K562 (cell line): ENCODE results near the gene RMI1. TPM values are rescaled to one million over a fixed set of nuclear protein-coding genes. Genes with fewer than 3 reads are reported as not detected.
A peak's percentile ranks its signal among the peaks of the same experiment; 100 is the strongest.

ENCODE experiments used
- ATAC-seq: fragments of 200-7000 bp; cut with Tn5 transposase; 3 replicates; pipeline ENCODE4 v1.9.1; 2020; ENCODE audit warnings: moderate library complexity
- BruUV-seq: library from RNA; stranded (reverse); fragments of 400-500 nt; replicated peaks from 2 replicates; lab custom pipeline; 2021; lab: Mats Ljungman, UMichigan
- CTCF ChIA-PET: fragments of 300-600 bp; formaldehyde crosslinking; extraction: SDS; loops from one replicate; lab custom pipeline; 2021; ENCODE audit warnings: low intra/inter-chr PET ratio; lab: Yijun Ruan, JAX
- POLR2A ChIA-PET: fragments of 300-600, 350-650 bp; sonication (Branson Sonifier 250); formaldehyde crosslinking; extraction: SDS; loops from one replicate; lab custom pipeline; 2021; ENCODE audit warnings: antibody characterized with exemption, inconsistent platforms; lab: Yijun Ruan, JAX
- DNase-seq, 4 experiments: peaks; one replicate each; pipeline versions ENCODE4 v3.0.0 to v3.0.0-alpha.2; 2011 to 2018; ENCODE audit warnings: low spot score in 3 of 4, mixed read lengths in 3 of 4; ENCODE audit errors: extremely low read depth in 1 of 4
- FAIRE-seq: peaks from 2 replicates; lab custom pipeline; 2011; peaks lifted over from hg19 to GRCh38; lab: Jason Lieb, UNC
- H2AFZ ChIP-seq: 2 replicates; pipeline ENCODE4 v1.6.0; 2011; ENCODE audit warnings: low read depth, low read length, control low read depth, inconsistent platforms
- H3K27ac ChIP-seq: fragments of 200-600 bp; 3 replicates; pipeline ENCODE4 v1.8.0; 2011; ENCODE audit warnings: low read depth, mild to moderate bottlenecking, control low read depth, inconsistent platforms, low read length, moderate library complexity, mixed read lengths; ENCODE audit errors: extremely low read depth
- H3K27me3 ChIP-seq, 2 experiments: fragments of 300-600 bp in 1 of 2; 2 replicates in 1 of 2; 3 replicates in 1 of 2; pipeline versions ENCODE4 v1.6.0 to v1.8.0; 2011; ENCODE audit warnings: inconsistent platforms in 2 of 2, low read length in 2 of 2, mild to moderate bottlenecking in 1 of 2, mixed read lengths in 1 of 2, moderate library complexity in 1 of 2; ENCODE audit not compliant: control insufficient read depth in 2 of 2, insufficient read depth in 2 of 2
- H3K36me3 ChIP-seq: fragments of 300-600 bp; 3 replicates; pipeline ENCODE4 v1.8.0; 2011; ENCODE audit warnings: mild to moderate bottlenecking, low read length, inconsistent platforms; ENCODE audit not compliant: control insufficient read depth, insufficient read depth
- H3K4me1 ChIP-seq, 2 experiments: fragments of 200-600 bp in 1 of 2; replicated peaks in 1 of 2; 2 replicates in 1 of 2; 3 replicates in 1 of 2; pipeline versions ENCODE4 v1.5.1 to v1.8.0; 2011; ENCODE audit warnings: inconsistent platforms in 2 of 2, low read length in 2 of 2, mild to moderate bottlenecking in 1 of 2, mixed read lengths in 1 of 2, moderate library complexity in 1 of 2; ENCODE audit not compliant: control insufficient read depth in 2 of 2, insufficient read depth in 2 of 2
- H3K4me2 ChIP-seq: 2 replicates; pipeline ENCODE4 v1.6.1; 2011; ENCODE audit warnings: low read length, control low read depth, inconsistent platforms, mixed read lengths; ENCODE audit not compliant: insufficient read depth
- H3K4me3 ChIP-seq: fragments of 200-600 bp; sonication (generic), shearing (Covaris generic); 2 replicates; pipeline ENCODE4 v1.5.1; 2016; ENCODE audit warnings: control low read depth, inconsistent platforms
- H3K79me2 ChIP-seq: fragments of 200-600 bp; 3 replicates; pipeline ENCODE4 v1.8.0; 2011; ENCODE audit warnings: low read length, inconsistent platforms; ENCODE audit not compliant: control insufficient read depth, insufficient read depth
- H3K9ac ChIP-seq, 2 experiments: 2 replicates each; pipeline versions ENCODE4 v1.6.0 to v1.6.1; 2011; ENCODE audit warnings: low read depth in 2 of 2, low read length in 2 of 2, control low read depth in 1 of 2, inconsistent platforms in 1 of 2, mild to moderate bottlenecking in 1 of 2, mixed read lengths in 1 of 2; ENCODE audit not compliant: insufficient read depth in 1 of 2
- H3K9me1 ChIP-seq: one replicate; pipeline ENCODE4 v1.6.0; 2011; ENCODE audit warnings: inconsistent platforms, mild to moderate bottlenecking, low read length, moderate library complexity; ENCODE audit not compliant: control insufficient read depth, insufficient read depth
- H3K9me3 ChIP-seq: replicated peaks from 2 replicates; pipeline ENCODE4 v1.5.1; 2011; ENCODE audit warnings: low read depth, low read length, inconsistent platforms; ENCODE audit not compliant: control insufficient read depth, insufficient read depth
- H4K20me1 ChIP-seq: replicated peaks from 2 replicates; pipeline ENCODE4 v1.6.1; 2011; ENCODE audit warnings: low read length, inconsistent platforms, mixed read lengths; ENCODE audit not compliant: control insufficient read depth, insufficient read depth
- HMG20B ChIP-seq: fragments of 250-450 bp; sonication (Bioruptor Pico); IDR thresholded peaks from 2 replicates; pipeline ENCODE4 v1.5.0; 2021; ENCODE audit warnings: mild to moderate bottlenecking
- POLR2AphosphoS2 ChIP-seq: IDR thresholded peaks from 2 replicates; pipeline ENCODE4 v1.6.1; 2012; ENCODE audit warnings: low read length, improper control_type of control experiment
- POLR2G ChIP-seq: fragments of 200-400 bp; formaldehyde crosslinking; IDR thresholded peaks from 2 replicates; pipeline ENCODE4 v1.6.1; 2017; ENCODE audit warnings: low read depth, mild to moderate bottlenecking, antibody characterized with exemption, low read length, moderate library complexity
- WGBS: fragments of 100-300 bp; shearing (Covaris generic); methylation state at CpG from one replicate; pipeline ENCODE4 v1.1.6; 2016; ENCODE audit warnings: low coverage, mixed read lengths; ENCODE audit not compliant: insufficient coverage; ENCODE audit errors: missing lambda C conversion rate; 5-methylcytosine and 5-hydroxymethylcytosine counted together
- in situ Hi-C: fragments of 300-500 bp; cut with MboI; formaldehyde crosslinking; loops from 4 replicates; pipeline ENCODE4 v1.15.0; 2018; ENCODE audit warnings: inconsistent platforms, mixed read lengths
- intact Hi-C: fragments of 100-400 bp; cut with micrococcal nuclease; formaldehyde crosslinking; loops from 2 replicates; pipeline ENCODE4 v1.14.2; 2022
- polyA plus RNA-seq, 8 experiments: library from polyadenylated mRNA; depleted of rRNA in 4 of 8; stranded (reverse) in 5 of 8; unstranded in 3 of 8; fragments of >200 nt; fragmentation: Nextera tagmentation in 2 of 8; fragmentation: Illumina TruSeq in 1 of 8; extraction: Ambion mirVana in 2 of 8; extraction: Trizol in 1 of 8; gene quantifications; 2 replicates each; pipeline versions ENCODE4 v1.2.1 to v1.2.3, GENCODE V29; 2011 to 2014; ENCODE audit warnings: inconsistent platforms in 1 of 8, missing spikeins in 1 of 8
- total RNA-seq, 7 experiments: library from RNA; depleted of rRNA in 6 of 7; stranded (reverse); fragments of >200 nt in 6 of 7; fragmentation: Illumina TruSeq in 2 of 7; extraction: Trizol in 2 of 7; gene quantifications; 2 replicates each; pipeline versions ENCODE4 v1.2.1 to v1.2.3, GENCODE V29; 2011 to 2021; ENCODE audit warnings: low replicate concordance in 1 of 7
- TF ChIP-seq, protein P1 (sequence below), 2 experiments: IDR thresholded peaks in 1 of 2; conservative IDR thresholded peaks in 1 of 2; 2 replicates each; pipeline ENCODE4 v1.6.1; 2016; ENCODE audit warnings: low read depth in 2 of 2, mild to moderate bottlenecking in 1 of 2, missing compliant biosample characterization in 1 of 2, missing genetic modification characterization in 1 of 2, moderate library complexity in 1 of 2
- TF ChIP-seq, protein P2 (sequence below): fragments of 450-650 bp; IDR thresholded peaks from 2 replicates; pipeline ENCODE4 v1.6.1; 2016; ENCODE audit warnings: mild to moderate bottlenecking, moderate library complexity

The RMI1 gene
- total and polyA plus RNA-seq, 9 of the 15 experiments (the other 6 are each of a cell fraction or from before 2014, with no cell fraction given): 3.0 to 17.4 (median 10.6) TPM

DNA sequence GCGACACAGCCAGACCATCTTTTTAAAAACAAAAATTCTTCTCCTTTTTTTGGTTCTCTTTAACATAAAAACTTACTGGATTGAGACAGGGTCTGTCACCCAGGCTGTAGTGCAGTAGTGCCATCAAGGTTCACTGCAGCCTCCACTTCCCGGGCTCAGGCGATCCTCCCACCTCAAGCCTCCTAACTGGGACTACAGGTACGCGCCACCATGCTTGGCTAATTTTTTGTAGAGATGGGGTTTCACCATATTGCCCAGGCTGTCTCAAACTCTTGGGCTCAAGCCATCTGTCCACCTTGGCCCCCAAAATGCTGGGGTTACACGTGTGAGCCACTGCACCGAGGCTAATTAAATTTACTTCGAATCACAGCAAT lies 14.4 kb upstream of the RMI1 start:
- no TSS peak for BruUV-seq
- Histone ChIP-seq H3K9me1 (no peaks in the 10 kb centered on the region), H2AFZ (no peak overlapping the region), H3K9ac (no peak overlapping the region), H3K9me3 (no peaks in the 10 kb centered on the region), H4K20me1 (0 out of 2 replicates have a peak, but pooled peaks cover 2% of the 10 kb centered on the region), H3K4me3 (no peak overlapping the region), H3K36me3 (peaks cover 44% of the 10 kb centered on the region)
- DNase-seq (no peak), FAIRE-seq (no peak)
- in situ Hi-C loops: no loop called here
- WGBS: 64% methylated on average over 8 of the region's 8 CpGs
- TF ChIP-seq, protein P1, sequence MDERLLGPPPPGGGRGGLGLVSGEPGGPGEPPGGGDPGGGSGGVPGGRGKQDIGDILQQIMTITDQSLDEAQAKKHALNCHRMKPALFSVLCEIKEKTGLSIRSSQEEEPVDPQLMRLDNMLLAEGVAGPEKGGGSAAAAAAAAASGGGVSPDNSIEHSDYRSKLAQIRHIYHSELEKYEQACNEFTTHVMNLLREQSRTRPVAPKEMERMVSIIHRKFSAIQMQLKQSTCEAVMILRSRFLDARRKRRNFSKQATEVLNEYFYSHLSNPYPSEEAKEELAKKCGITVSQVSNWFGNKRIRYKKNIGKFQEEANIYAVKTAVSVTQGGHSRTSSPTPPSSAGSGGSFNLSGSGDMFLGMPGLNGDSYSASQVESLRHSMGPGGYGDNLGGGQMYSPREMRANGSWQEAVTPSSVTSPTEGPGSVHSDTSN (CRISPR knock-in tag; IDR thresholded peaks at IDR 0.05; ENCODE audit: low read depth): no peak
- TF ChIP-seq, protein P1 (tag; conservative IDR thresholded peaks at IDR 0.05; ENCODE audit: low read depth): 0 out of 2 replicates have a peak, but pooled peaks have one; percentile 1
- no peak for TF ChIP-seq HMG20B (CRISPR knock-in tag)
- TF ChIP-seq, protein P2, sequence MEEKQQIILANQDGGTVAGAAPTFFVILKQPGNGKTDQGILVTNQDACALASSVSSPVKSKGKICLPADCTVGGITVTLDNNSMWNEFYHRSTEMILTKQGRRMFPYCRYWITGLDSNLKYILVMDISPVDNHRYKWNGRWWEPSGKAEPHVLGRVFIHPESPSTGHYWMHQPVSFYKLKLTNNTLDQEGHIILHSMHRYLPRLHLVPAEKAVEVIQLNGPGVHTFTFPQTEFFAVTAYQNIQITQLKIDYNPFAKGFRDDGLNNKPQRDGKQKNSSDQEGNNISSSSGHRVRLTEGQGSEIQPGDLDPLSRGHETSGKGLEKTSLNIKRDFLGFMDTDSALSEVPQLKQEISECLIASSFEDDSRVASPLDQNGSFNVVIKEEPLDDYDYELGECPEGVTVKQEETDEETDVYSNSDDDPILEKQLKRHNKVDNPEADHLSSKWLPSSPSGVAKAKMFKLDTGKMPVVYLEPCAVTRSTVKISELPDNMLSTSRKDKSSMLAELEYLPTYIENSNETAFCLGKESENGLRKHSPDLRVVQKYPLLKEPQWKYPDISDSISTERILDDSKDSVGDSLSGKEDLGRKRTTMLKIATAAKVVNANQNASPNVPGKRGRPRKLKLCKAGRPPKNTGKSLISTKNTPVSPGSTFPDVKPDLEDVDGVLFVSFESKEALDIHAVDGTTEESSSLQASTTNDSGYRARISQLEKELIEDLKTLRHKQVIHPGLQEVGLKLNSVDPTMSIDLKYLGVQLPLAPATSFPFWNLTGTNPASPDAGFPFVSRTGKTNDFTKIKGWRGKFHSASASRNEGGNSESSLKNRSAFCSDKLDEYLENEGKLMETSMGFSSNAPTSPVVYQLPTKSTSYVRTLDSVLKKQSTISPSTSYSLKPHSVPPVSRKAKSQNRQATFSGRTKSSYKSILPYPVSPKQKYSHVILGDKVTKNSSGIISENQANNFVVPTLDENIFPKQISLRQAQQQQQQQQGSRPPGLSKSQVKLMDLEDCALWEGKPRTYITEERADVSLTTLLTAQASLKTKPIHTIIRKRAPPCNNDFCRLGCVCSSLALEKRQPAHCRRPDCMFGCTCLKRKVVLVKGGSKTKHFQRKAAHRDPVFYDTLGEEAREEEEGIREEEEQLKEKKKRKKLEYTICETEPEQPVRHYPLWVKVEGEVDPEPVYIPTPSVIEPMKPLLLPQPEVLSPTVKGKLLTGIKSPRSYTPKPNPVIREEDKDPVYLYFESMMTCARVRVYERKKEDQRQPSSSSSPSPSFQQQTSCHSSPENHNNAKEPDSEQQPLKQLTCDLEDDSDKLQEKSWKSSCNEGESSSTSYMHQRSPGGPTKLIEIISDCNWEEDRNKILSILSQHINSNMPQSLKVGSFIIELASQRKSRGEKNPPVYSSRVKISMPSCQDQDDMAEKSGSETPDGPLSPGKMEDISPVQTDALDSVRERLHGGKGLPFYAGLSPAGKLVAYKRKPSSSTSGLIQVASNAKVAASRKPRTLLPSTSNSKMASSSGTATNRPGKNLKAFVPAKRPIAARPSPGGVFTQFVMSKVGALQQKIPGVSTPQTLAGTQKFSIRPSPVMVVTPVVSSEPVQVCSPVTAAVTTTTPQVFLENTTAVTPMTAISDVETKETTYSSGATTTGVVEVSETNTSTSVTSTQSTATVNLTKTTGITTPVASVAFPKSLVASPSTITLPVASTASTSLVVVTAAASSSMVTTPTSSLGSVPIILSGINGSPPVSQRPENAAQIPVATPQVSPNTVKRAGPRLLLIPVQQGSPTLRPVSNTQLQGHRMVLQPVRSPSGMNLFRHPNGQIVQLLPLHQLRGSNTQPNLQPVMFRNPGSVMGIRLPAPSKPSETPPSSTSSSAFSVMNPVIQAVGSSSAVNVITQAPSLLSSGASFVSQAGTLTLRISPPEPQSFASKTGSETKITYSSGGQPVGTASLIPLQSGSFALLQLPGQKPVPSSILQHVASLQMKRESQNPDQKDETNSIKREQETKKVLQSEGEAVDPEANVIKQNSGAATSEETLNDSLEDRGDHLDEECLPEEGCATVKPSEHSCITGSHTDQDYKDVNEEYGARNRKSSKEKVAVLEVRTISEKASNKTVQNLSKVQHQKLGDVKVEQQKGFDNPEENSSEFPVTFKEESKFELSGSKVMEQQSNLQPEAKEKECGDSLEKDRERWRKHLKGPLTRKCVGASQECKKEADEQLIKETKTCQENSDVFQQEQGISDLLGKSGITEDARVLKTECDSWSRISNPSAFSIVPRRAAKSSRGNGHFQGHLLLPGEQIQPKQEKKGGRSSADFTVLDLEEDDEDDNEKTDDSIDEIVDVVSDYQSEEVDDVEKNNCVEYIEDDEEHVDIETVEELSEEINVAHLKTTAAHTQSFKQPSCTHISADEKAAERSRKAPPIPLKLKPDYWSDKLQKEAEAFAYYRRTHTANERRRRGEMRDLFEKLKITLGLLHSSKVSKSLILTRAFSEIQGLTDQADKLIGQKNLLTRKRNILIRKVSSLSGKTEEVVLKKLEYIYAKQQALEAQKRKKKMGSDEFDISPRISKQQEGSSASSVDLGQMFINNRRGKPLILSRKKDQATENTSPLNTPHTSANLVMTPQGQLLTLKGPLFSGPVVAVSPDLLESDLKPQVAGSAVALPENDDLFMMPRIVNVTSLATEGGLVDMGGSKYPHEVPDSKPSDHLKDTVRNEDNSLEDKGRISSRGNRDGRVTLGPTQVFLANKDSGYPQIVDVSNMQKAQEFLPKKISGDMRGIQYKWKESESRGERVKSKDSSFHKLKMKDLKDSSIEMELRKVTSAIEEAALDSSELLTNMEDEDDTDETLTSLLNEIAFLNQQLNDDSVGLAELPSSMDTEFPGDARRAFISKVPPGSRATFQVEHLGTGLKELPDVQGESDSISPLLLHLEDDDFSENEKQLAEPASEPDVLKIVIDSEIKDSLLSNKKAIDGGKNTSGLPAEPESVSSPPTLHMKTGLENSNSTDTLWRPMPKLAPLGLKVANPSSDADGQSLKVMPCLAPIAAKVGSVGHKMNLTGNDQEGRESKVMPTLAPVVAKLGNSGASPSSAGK: no peak
- peak; percentile 50; the same call in 1 of the 2 replicates for TF ChIP-seq POLR2G
- TF ChIP-seq POLR2AphosphoS2: peak; percentile 27; the same call in 1 of the 2 replicates
- TF ChIP-seq, all 486 proteins: peak for 3
- peaks cover 0 to 4% of the 10 kb centered on the region in 2 experiments; a peak in 3 of 5 replicates for H3K4me1 ChIP-seq
- H3K79me2 ChIP-seq: peaks cover 2% of the 10 kb centered on the region; the same call in 1 of the 3 replicates
- H3K27ac ChIP-seq: no peak overlapping the region
- ChIA-PET POLR2A (interaction anchor here (1.0 to 2.4 kb wide), 4 partner anchors 10 to 14 kb away, joined by 3 to 10 read pairs (median 8); partner anchors contain the start of genes HNRNPK and RMI1), CTCF (no interaction called here)
- no peak overlapping the region for H3K4me2 ChIP-seq
- ATAC-seq: peak; percentile 38
- intact Hi-C loops: no loop called here
- H3K27me3 ChIP-seq: no peaks in the 10 kb centered on the region
